DOHH2 (cell line): Measurements from ENCODE around the gene SPRR1B.

ENCODE experiments used
- CTCF ChIP-seq: fragments of 200-600 bp; sonication (generic); IDR thresholded peaks from one replicate; pipeline ENCODE4 v1.5.1; 2014; ENCODE audit warnings: antibody characterized with exemption, mild to moderate bottlenecking, low read depth, low read length; ENCODE audit not compliant: poor library complexity, severe bottlenecking
- EZH2phosphoT487 ChIP-seq: fragments of 200-600 bp; sonication (generic); IDR thresholded peaks from 2 replicates; pipeline ENCODE4 v1.6.1; 2017; ENCODE audit warnings: borderline replicate concordance, mild to moderate bottlenecking, antibody characterized with exemption, low read length, moderate library complexity, mixed read lengths

- TF ChIP-seq CTCF = no peak
- TF ChIP-seq EZH2phosphoT487 = no peak
Observed at GRCh38 chr1:152983743-152984142, 47.3 kb upstream of the SPRR1B start, which contains the start of gene SPRR1A.
